Activated B cell treated with CpG ODN at 0.5 μM for 24 hours (primary cell): ENCODE measurements around the gene ZNF282. TPM values are rescaled to one million over a fixed set of nuclear protein-coding genes. Genes with fewer than 3 reads are reported as not detected.
A peak's percentile ranks its signal among the peaks of the same experiment; 100 is the strongest.
"Not testable (repeated sequence)": the region's sequence is repeated elsewhere in the genome, so short reads cannot be mapped to it uniquely, and the experiment has no call there.

ENCODE experiments used
- ATAC-seq: fragments of 200-7000 bp; cut with Tn5 transposase; one replicate; pipeline ENCODE4 v1.10.0; 2021; ENCODE audit warnings: low read depth, mild to moderate bottlenecking, moderate library complexity
- CTCF ChIA-PET: fragments of 350-600 bp; sonication (Branson Sonifier 250); formaldehyde crosslinking; loops from one replicate; lab custom pipeline; 2021; ENCODE audit warnings: antibody characterized with exemption; lab: Charles Lee
- POLR2A ChIA-PET: fragments of 350-600 bp; sonication (Branson Sonifier 250); formaldehyde crosslinking; loops from one replicate; lab custom pipeline; 2021; ENCODE audit warnings: antibody characterized with exemption; lab: Charles Lee
- DNase-seq: peaks from one replicate; pipeline ENCODE4 v3.0.0; 2022
- H3K27ac Mint-ChIP-seq: one replicate; pipeline ENCODE4 v1.8.0; 2020; ENCODE audit warnings: mixed read lengths
- H3K27me3 Mint-ChIP-seq: one replicate; pipeline ENCODE4 v1.8.0; 2021; ENCODE audit warnings: mixed read lengths
- H3K36me3 Mint-ChIP-seq: one replicate; pipeline ENCODE4 v1.8.0; 2021; ENCODE audit warnings: low read depth, mixed read lengths
- H3K4me1 Mint-ChIP-seq: one replicate; pipeline ENCODE4 v1.8.0; 2021; ENCODE audit warnings: mixed read lengths
- H3K4me3 Mint-ChIP-seq: one replicate; pipeline ENCODE4 v1.8.0; 2020; ENCODE audit warnings: mild to moderate bottlenecking, mixed read lengths
- H3K9me3 Mint-ChIP-seq: one replicate; pipeline ENCODE4 v1.8.0; 2020; ENCODE audit warnings: mixed read lengths
- CTCF ChIP-seq: fragments of 200-600 bp; IDR thresholded peaks from one replicate; pipeline ENCODE4 v1.8.0; 2022; ENCODE audit warnings: antibody characterized with exemption, mild to moderate bottlenecking
- intact Hi-C: fragments of 100-400 bp; cut with micrococcal nuclease; formaldehyde crosslinking; loops from one replicate; pipeline ENCODE4 v1.15.1; 2024
- total RNA-seq: library from RNA; stranded (reverse); gene quantifications from 2 replicates; pipeline ENCODE4 v1.2.3, GENCODE V29; 2022

The ZNF282 gene
- total RNA-seq, 1 donor from 2014 or later, result 21.7 TPM

- Mint-ChIP-seq H3K4me3 (no peak overlapping the region), H3K4me1 (no peaks in the 10 kb centered on the region), H3K27ac (no peak overlapping the region), H3K36me3 (peaks cover 16% of the 10 kb centered on the region), H3K9me3 (no peaks in the 10 kb centered on the region), H3K27me3 (peaks cover 10% of the 10 kb centered on the region)
- ChIA-PET CTCF (no interaction called here), POLR2A (no interaction called here)
- intact Hi-C loops, result no loop called here
- DNase-seq (no peak), ATAC-seq (no peak)
- TF ChIP-seq CTCF, result no peak
These were observed 33.6 kb downstream of the ZNF282 start for GRCh38 chr7:149228831-149229471.

- no peak overlapping the region for H3K27ac Mint-ChIP-seq
- peaks cover 12% of the 10 kb centered on the region for H3K36me3 Mint-ChIP-seq
- no peak for DNase-seq
- CTCF ChIA-PET, result no interaction called here
- H3K9me3 Mint-ChIP-seq, result no peaks in the 10 kb centered on the region
- TF ChIP-seq CTCF, result no peak
- H3K27me3 Mint-ChIP-seq, result peaks cover 12% of the 10 kb centered on the region
- no peak overlapping the region for H3K4me3 Mint-ChIP-seq
- H3K4me1 Mint-ChIP-seq, result no peaks in the 10 kb centered on the region
- ATAC-seq, result peak; percentile 34
- POLR2A ChIA-PET, result no interaction called here
- intact Hi-C loops, result no loop called here
These were observed 34.2 kb downstream of the ZNF282 start for GRCh38 chr7:149229526-149229925.

- H3K4me3 Mint-ChIP-seq, result no peak overlapping the region
- TF ChIP-seq CTCF, result no peak
- ChIA-PET POLR2A (no interaction called here), CTCF (no interaction called here)
- H3K27me3 Mint-ChIP-seq, result peaks cover 12% of the 10 kb centered on the region
- DNase-seq (no peak), ATAC-seq (no peak)
- H3K36me3 Mint-ChIP-seq, result no peaks in the 10 kb centered on the region
- no peak overlapping the region for H3K27ac Mint-ChIP-seq
- intact Hi-C loops, result no loop called here
- no peaks in the 10 kb centered on the region for H3K9me3 Mint-ChIP-seq
- no peaks in the 10 kb centered on the region for H3K4me1 Mint-ChIP-seq
These were observed 37.0 kb downstream of the ZNF282 start for GRCh38 chr7:149232362-149232761.

GRCh38 chr7:149233655-149234204 lies 38.4 kb downstream of the ZNF282 start:
- peaks cover 12% of the 10 kb centered on the region for H3K27me3 Mint-ChIP-seq
- DNase-seq, H3K4me1 Mint-ChIP-seq, H3K9me3 Mint-ChIP-seq, H3K27ac Mint-ChIP-seq, POLR2A ChIA-PET, intact Hi-C loops, H3K4me3 Mint-ChIP-seq, H3K36me3 Mint-ChIP-seq, ATAC-seq: not testable (repeated sequence)
- CTCF ChIA-PET, result interaction anchor here (0.8 kb wide), 1 partner anchor 51 kb away, joined by 3 read pairs; no protein-coding TSS in a partner anchor

DNA sequence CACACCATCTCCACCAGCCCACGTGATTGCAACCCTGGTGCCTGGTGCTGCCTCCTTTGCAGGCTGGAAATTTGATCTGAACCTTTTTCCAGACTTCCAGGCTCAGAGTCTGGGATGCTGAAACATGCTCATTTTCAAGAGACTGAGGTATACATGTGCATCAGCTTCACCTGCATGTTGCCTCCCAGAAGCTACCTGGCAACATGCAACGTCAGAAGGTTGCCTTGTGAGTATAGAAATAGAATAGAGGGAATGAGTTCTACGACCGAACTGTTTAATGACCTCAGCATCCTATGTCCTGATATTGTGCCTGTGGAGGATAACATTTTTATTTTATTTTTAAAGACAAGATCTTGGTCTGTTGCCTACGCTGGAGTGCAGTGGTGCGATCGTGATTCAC lies 42.2 kb downstream of the ZNF282 start:
- Mint-ChIP-seq H3K4me1 (peaks cover 31% of the 10 kb centered on the region), H3K27ac (no peak overlapping the region), H3K4me3 (no peak overlapping the region), H3K36me3 (peaks cover 4% of the 10 kb centered on the region), H3K9me3 (peaks cover under 1% of the 10 kb centered on the region), H3K27me3 (peaks cover 9% of the 10 kb centered on the region)
- ATAC-seq (no peak), DNase-seq (no peak)
- ChIA-PET CTCF (no interaction called here), POLR2A (no interaction called here)
- intact Hi-C loops, result no loop called here
- TF ChIP-seq CTCF, result no peak
